Gastroesophageal sphincter (tissue), 3 donors: Measurements from ENCODE around the gene SMIM13.

ENCODE experiments used
- EP300 ChIP-seq: sonication (generic); formaldehyde crosslinking; IDR thresholded peaks from one replicate; pipeline ENCODE4 v1.6.1; 2017; ENCODE audit warnings: antibody characterized with exemption, mild to moderate bottlenecking
- POLR2A ChIP-seq, 2 donors: fragments of 450-650 bp; IDR thresholded peaks; one replicate each; pipeline ENCODE4 v1.6.1; 2017; ENCODE audit warnings: antibody characterized with exemption in 2 of 2, mild to moderate bottlenecking in 2 of 2, moderate library complexity in 1 of 2
- POLR2AphosphoS5 ChIP-seq: sonication (generic); formaldehyde crosslinking; IDR thresholded peaks from one replicate; pipeline ENCODE4 v1.6.1; 2017; ENCODE audit warnings: antibody characterized with exemption
- TF ChIP-seq, protein P1 (sequence below), 4 experiments: fragments of 200-600 bp in 2 of 4; fragments of 450-650 bp in 2 of 4; sonication (generic) in 1 of 4; IDR thresholded peaks; one replicate each; pipeline ENCODE4 v1.5.1; 2017 to 2019; ENCODE audit warnings: antibody characterized with exemption in 4 of 4, mild to moderate bottlenecking in 2 of 4, moderate library complexity in 2 of 4

- TF ChIP-seq, protein P1, sequence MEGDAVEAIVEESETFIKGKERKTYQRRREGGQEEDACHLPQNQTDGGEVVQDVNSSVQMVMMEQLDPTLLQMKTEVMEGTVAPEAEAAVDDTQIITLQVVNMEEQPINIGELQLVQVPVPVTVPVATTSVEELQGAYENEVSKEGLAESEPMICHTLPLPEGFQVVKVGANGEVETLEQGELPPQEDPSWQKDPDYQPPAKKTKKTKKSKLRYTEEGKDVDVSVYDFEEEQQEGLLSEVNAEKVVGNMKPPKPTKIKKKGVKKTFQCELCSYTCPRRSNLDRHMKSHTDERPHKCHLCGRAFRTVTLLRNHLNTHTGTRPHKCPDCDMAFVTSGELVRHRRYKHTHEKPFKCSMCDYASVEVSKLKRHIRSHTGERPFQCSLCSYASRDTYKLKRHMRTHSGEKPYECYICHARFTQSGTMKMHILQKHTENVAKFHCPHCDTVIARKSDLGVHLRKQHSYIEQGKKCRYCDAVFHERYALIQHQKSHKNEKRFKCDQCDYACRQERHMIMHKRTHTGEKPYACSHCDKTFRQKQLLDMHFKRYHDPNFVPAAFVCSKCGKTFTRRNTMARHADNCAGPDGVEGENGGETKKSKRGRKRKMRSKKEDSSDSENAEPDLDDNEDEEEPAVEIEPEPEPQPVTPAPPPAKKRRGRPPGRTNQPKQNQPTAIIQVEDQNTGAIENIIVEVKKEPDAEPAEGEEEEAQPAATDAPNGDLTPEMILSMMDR (IDR thresholded peaks at IDR 0.05) = no peak
- no peak for TF ChIP-seq POLR2A (IDR thresholded peaks at IDR 0.05)
- no peak for TF ChIP-seq POLR2AphosphoS5
- no peak for TF ChIP-seq EP300
Observed at GRCh38 chr6:11113038-11113437, 19.4 kb downstream of the SMIM13 start.
